GM12872 (cell line): ENCODE results near the gene PASD1.

Experiments used
- TF ChIP-seq, protein P1 (sequence below): IDR thresholded peaks from 3 replicates; pipeline ENCODE4 v1.5.1; 2011; ENCODE audit warnings: low read depth, mild to moderate bottlenecking, low read length, moderate library complexity; ENCODE audit not compliant: insufficient read depth

The PASD1 gene

DNA sequence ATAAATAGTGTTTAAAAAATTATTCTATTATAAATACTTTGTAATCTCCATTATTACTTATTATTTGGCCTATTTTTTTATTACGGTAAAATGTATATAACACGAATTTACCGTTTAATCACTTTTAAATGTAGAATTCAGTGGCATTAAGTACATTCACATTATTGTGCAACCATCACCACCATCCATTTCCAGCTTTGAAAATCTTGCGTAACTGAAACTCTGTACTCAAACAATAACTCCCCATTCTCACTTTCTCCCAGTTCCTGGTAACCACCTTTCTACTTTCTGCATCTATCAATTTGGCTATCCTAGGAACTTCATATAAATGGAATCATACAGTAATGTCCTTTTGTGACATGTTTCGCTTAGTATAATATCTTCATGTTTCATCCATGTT, 45.7 kb downstream of the PASD1 start:
- TF ChIP-seq, protein P1, sequence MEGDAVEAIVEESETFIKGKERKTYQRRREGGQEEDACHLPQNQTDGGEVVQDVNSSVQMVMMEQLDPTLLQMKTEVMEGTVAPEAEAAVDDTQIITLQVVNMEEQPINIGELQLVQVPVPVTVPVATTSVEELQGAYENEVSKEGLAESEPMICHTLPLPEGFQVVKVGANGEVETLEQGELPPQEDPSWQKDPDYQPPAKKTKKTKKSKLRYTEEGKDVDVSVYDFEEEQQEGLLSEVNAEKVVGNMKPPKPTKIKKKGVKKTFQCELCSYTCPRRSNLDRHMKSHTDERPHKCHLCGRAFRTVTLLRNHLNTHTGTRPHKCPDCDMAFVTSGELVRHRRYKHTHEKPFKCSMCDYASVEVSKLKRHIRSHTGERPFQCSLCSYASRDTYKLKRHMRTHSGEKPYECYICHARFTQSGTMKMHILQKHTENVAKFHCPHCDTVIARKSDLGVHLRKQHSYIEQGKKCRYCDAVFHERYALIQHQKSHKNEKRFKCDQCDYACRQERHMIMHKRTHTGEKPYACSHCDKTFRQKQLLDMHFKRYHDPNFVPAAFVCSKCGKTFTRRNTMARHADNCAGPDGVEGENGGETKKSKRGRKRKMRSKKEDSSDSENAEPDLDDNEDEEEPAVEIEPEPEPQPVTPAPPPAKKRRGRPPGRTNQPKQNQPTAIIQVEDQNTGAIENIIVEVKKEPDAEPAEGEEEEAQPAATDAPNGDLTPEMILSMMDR = no peak

DNA sequence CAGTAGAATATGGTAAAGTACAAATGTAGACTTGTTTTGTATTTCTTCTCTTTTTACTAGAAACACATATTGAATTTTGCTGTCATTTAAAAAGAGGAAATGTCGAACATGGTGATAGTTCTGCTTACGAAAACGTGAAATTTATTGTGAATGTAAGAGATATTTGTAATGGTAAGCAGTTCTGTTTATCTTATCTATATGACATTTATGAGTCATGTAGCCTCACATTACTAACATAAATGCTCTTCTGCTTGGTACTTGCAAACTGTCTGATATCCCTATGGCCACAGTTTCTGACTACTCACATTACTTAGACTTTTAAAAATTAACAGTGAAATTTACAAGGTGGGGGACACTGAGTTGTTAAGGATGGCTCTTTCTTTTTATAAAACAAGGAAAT, 57.9 kb downstream of the PASD1 start:
- TF ChIP-seq, protein P1 = no peak

DNA sequence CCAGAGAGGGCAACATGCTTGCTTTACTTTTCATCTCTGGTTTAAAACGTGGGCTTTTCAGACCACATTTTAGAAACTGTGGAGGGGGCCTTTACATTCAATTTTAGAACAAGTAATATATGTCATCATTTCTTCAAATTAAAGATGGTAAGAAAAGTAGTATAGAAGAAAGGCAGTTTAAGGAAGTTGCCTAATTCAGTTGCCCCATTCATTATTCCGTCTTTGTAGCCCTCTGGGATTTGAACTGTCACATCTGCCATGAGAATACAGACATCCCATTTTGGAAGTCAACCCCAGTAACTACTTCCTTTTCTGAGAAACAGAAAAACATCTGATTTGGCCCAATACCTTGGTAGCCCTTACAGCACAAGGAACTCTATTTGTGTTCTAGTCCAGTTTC, 61.2 kb downstream of the PASD1 start:
- TF ChIP-seq, protein P1 = no peak

DNA sequence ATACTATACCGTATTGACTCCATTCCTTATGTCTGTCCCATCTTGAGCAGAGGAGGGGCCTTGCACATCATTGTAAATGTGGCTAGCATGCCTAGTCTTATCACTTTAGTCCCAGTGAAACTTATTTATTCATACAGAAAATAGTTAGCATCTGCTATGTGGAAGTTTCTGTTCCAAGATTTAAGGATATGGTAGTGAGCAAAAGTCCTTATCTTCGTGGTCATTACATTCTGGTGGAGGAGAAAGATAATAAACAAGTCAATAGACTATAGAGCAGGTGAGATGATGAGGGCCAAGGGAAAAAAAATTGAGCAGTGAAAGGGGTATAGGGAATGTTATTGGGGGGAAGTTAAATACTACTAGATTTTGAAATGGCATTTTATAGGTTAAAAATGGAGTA, 68.3 kb downstream of the PASD1 start:
- TF ChIP-seq, protein P1 = no peak

DNA sequence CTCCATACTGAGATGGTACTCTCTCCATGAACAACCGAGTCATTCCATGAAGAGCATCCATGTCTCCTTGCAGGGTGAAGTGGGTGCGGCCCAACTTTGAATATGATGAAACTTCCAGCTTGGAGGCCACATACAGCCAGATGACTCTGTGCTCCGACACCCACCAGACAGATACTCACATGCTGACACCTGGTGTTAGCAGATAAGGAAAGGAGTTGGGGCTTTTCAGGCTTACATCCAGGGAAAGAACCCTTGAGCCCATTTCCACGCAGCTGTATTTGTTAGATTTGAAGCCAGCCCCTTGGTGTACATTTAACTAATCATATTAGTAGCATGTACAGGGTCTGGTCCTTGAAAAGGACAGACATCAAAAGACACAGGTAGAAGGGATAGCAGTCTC, 69.7 kb downstream of the PASD1 start:
- TF ChIP-seq, protein P1 = no peak

DNA sequence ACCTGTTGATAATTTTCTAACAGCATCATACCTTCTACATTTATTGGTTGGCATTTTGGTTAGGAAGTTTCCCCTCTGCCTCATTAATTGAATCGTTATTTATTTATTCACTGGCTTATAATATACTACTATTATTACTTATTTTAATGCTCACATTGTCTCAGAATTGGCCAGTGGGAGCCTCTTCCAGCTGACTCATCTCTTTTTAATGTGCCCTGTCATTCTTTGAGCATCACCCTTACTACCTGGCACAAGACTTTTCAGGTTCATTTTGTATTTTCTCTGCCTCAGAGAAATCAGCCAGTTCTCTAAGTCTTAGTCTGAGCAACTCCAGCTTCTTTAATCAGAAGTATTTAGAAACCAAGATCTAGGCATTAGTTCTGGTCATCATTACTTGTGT, 71.5 kb downstream of the PASD1 start:
- TF ChIP-seq, protein P1 = no peak

DNA sequence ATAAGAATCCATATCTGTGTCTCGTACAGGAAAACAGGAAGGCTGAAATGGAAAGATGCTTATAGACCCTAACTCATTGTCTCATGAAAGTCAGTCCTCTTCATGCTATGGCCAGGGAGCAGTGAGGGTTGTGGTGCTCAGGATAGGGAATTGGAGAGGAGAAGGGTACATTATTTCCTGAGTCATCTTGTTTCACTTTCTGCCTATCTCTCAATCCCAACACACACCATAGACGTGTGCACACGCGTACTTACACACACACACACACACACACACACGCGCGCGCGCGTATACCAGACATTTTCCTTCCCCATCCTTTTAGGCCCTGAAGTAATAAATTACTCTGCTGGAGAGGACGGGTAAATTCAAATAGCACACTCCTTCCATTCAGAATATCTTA, 78.1 kb downstream of the PASD1 start:
- TF ChIP-seq, protein P1 = no peak
